NOMO-1 (cell line): Measurements from ENCODE around the gene SLC22A8.
A peak's percentile ranks its signal among the peaks of the same experiment; 100 is the strongest.
"Not testable (repeated sequence)": the region's sequence is repeated elsewhere in the genome, so short reads cannot be mapped to it uniquely, and the experiment has no call there.

Experiments
- DNase-seq, 2 experiments: peaks; one replicate each; lab custom pipeline; 2025; ENCODE audit not compliant: unreplicated experiment in 2 of 2; lab: John Stamatoyannopoulos, UW

Gene SLC22A8

GRCh38 chr11:62988276-62988675 lies 27.4 kb downstream of the SLC22A8 start:
- DNase-seq, result no peak

- DNase-seq, result no peak
Measured at GRCh38 chr11:62985041-62985750, 30.4 kb downstream of the SLC22A8 start.

DNA sequence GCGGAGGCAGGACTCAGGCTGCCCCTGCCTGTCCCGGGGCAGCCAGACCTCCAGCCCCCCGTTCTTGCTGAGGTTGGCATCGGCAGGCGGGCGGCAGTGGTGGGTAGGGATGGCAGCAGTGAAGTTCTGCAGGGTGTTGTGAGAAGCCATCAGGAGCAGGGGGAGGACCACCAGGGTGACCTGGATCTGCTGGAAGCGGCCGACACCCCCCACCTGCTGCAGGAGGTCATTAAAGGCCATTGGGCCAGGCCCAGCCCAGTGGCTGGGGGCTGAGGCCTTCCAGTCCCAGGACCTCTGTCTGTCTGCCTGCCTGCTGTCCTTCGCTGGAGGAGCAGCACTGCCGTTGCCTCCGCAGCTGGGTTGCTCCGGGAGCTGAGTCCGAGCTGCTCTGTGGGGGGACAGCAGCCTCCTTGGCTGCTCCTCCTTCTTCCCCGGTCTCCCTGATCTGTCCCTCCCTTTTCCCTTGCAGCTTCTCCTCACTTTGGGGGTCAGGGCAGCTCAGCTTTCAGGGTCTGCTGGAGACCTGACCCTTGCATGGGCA lies 31.1 kb downstream of the SLC22A8 start, which contains the start of gene SLC22A6:
SLC22A6 (minus strand) TSS at position 517 of the 541 bp plus-strand sequence; CDS start at position 240, 277 bp downstream.
- DNase-seq, result no peak

DNA sequence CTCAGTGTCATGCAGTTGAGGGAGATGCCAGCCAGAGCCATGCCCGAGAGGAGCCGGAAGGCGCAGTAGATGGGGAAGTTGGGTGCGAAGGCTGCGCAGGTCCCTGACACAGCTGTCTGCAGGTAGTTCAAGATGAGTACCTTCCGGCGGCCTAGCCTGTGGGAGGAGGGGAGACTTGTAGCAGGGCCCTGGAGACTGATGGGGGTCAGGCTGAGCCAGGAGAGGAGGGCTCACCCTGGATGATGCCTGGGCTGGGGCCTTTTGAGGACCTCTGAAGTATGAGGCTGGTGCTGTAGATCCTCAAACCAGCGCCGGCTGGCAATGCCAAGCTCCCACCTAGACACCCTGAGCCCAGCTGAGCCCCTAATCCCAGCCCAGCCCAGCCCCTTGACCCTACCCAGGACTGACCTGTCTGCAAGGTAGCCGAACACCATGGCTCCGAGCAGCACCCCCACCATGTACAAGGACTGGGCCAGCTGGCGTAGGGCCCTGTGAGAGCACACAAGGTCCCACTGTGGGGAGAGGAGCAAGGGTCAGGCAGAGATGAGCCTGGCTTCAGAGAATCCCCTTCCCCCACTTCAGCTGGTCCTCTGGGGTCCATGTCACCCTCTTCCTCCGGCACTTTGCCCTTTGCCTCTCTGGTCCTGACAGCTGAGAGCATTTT lies 32.0 kb downstream of the SLC22A8 start:
- no peak for DNase-seq

- no peak for DNase-seq
Measured at GRCh38 chr11:62981743-62982142, 33.9 kb downstream of the SLC22A8 start.

DNA sequence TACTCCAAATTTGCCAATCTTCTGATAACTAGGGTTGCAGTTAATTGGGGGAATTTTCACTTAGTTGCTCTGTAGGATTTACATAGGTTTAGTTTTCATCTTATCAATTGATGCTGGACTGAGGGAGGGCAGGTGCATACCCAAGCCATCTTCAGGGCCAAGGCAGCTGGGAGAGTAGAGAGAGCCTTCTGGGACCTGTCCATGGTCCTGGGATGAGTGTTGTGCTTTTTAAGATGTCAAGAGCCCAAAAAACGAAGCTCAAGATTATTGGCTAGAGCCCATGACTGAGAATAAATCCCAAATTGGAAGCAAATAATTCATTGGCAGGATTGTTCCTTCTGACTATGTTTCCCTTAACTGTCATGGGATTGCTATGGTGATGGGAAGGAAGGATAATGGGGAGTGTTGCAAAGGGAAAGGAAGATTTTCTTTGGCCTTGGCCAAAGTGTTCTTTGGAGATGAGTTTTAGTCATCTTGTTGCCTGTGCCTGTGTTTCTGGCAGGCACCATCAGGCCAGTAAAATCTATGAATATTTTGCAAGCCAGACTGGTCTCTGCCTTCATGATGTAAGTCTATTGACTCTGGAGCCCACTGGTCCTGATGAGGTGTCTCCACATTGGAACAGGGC lies 35.4 kb downstream of the SLC22A8 start:
- DNase-seq, result peak in 1 of 2 experiments; percentile 1

- no peak for DNase-seq
Measured at GRCh38 chr11:62976109-62976508, 39.5 kb downstream of the SLC22A8 start.

DNA sequence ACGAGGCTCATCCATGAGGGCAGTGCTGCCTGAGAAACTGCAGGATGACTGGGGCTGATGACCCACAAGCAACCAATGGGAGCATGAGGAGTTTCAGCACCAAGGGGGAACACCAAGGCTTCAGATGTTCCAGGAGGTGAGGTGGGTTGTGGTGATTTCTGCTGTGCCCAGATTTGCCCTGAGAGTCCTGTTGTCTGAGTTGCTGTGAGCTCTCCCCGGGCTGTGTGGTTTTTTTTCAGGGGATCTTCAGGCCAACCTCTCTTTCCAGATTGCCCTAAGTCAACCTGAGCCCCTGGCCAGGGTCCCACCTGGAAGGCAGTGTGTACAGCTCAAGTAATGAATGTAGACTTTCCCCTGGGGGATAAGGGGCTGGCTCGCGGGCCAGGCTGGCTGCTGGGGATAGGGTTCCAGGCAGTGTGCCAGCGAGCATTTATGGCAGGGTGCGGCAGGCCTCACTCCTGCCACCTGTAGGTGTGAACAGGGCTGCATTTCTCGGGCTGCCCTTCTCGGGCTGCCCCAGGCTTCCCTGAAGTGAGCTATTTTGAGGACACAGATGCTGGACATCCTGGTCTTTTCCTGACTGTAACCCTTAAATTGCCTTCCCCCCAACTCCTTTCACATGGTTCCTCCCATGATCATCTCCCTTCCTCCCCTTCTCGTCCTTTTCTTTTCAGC lies 40.7 kb downstream of the SLC22A8 start:
- no peak for DNase-seq

GRCh38 chr11:62965574-62965973 lies 50.1 kb downstream of the SLC22A8 start:
- DNase-seq, result no peak

DNA sequence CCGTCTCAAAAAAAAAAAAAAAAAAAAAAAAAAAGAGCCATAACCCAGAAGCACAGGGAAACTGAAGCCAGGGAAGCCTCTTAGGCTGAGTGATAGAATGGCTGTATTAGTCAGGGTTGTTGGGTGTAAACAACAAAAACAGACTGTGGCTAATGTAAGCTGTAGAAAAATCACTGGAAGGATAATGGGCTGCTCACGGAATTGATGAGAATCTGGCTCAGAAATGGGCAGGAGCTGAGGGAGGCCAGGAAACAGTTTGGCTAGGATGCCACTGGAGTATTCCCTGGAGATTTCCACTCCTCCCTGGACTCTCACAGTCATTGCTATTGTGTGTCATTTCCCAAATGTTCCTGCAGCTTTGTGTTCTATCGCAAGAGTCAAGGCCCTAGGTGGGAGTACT lies 53.2 kb downstream of the SLC22A8 start:
- DNase-seq, result no peak

- DNase-seq, result no peak
Measured at GRCh38 chr11:62961017-62961570, 54.5 kb downstream of the SLC22A8 start.

GRCh38 chr11:62959422-62959980 lies 56.1 kb downstream of the SLC22A8 start:
- no peak for DNase-seq

DNA sequence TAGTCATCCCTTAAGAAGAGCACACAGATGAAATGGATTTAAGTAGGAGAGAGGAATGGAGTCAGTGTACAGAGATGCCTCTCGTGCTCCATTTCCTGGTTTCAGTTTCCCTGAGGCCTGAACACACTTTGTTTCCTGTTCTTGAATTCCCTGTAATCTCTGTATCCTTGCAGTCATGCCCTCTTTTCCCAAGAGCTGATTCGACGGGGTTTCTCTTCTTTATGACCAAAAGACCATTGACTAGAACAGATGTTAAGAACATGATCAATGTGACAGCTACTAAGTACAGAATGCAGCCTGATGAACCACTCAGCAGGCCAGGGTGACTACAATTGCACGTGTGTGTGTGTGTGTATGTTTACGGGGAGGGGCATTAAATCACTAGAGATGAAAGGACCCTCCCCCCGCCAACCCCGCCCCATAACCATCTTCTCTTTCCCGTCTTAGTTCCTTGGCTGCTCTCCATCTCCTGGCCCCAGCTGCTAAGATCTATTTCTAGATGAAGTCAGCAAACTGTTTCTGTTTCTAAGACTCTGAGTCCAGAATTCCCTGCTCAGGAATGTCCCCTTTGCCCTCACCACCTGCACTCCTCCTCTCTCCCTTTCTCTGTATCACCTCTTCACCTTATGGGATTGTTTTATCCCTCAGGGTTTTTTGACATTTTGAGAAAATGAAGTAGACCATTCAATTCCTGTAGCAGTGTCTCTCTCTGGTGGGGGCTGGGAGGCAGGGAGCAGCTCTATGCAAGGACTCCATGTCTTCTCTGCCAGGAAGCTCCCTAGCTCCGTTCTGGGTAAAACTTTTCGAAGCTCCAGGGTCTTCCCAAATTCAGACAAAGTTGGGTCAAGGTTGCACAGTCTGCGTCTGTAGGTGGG lies 56.9 kb downstream of the SLC22A8 start:
- DNase-seq, result no peak

GRCh38 chr11:62957147-62957546 lies 58.5 kb downstream of the SLC22A8 start:
- no peak for DNase-seq

- DNase-seq, result no peak
Measured at GRCh38 chr11:62954478-62954877, 61.2 kb downstream of the SLC22A8 start.

- DNase-seq, result no peak
Measured at GRCh38 chr11:62953811-62954210, 61.8 kb downstream of the SLC22A8 start.

- DNase-seq, result no peak
Measured at GRCh38 chr11:62948765-62949320, 66.8 kb downstream of the SLC22A8 start.

GRCh38 chr11:62945538-62945937 lies 70.1 kb downstream of the SLC22A8 start:
- not testable (repeated sequence) for DNase-seq
